Measurements from ENCODE around the gene TSFM.

The TSFM gene

GRCh38 chr12:57755454-57756372, 26.9 kb upstream of the TSFM start:
- DNase-seq (ENCODE audit: low read depth in 1 of 2, low spot score in 1 of 2): no peak
- no peak for TF ChIP-seq POLR2AphosphoS5 (IDR thresholded peaks at IDR 0.05; ENCODE audit: low read depth)
- no peak for TF ChIP-seq GABPA (IDR thresholded peaks at IDR 0.05; ENCODE audit: low read depth)
- peak; percentile 26; the same call in 1 of the 2 replicates for TF ChIP-seq SPI1 (IDR thresholded peaks at IDR 0.05; ENCODE audit: borderline replicate concordance, low read depth)
- no peak for TF ChIP-seq CTCF (IDR thresholded peaks at IDR 0.05; ENCODE audit: insufficient read depth, low read length)
- no peak for TF ChIP-seq REST (IDR thresholded peaks at IDR 0.05; ENCODE audit: insufficient replicate concordance, low read depth)
- no peak overlapping the region for H3K27ac ChIP-seq (replicated peaks)

GRCh38 chr12:57756406-57757341, 25.9 kb upstream of the TSFM start:
- no peak overlapping the region for H3K27ac ChIP-seq (replicated peaks)

More at GRCh38 chr12:57755454-57756372, 26.9 kb upstream of the TSFM start:
- Histone ChIP-seq H3K27me3 (ENCODE audit: insufficient read depth, poor library complexity, severe bottlenecking) (peaks cover 3% of the 10 kb centered on the region), H3K4me3 (replicated peaks; ENCODE audit: insufficient read depth, low read length) (peak overlapping the region; percentile 68)

GRCh38 chr12:57757771-57758170, 24.8 kb upstream of the TSFM start:
- no peak for TF ChIP-seq REST (IDR thresholded peaks at IDR 0.05; ENCODE audit: insufficient replicate concordance, low read depth)
- TF ChIP-seq SPI1 (IDR thresholded peaks at IDR 0.05; ENCODE audit: borderline replicate concordance, low read depth): no peak
- no peak for TF ChIP-seq CTCF (IDR thresholded peaks at IDR 0.05; ENCODE audit: insufficient read depth, low read length)
- TF ChIP-seq POLR2AphosphoS5 (IDR thresholded peaks at IDR 0.05; ENCODE audit: low read depth): no peak
- no peak for TF ChIP-seq GABPA (IDR thresholded peaks at IDR 0.05; ENCODE audit: low read depth)
- peaks cover 3% of the 10 kb centered on the region for H3K27me3 ChIP-seq (ENCODE audit: insufficient read depth, poor library complexity, severe bottlenecking)
- H3K27ac ChIP-seq (replicated peaks): no peak overlapping the region
- DNase-seq (ENCODE audit: low read depth in 1 of 2, low spot score in 1 of 2): no peak
- no peak overlapping the region for H3K4me3 ChIP-seq (replicated peaks; ENCODE audit: insufficient read depth, low read length)

More at GRCh38 chr12:57756406-57757341, 25.9 kb upstream of the TSFM start:
- peak overlapping the region; percentile 68 for H3K4me3 ChIP-seq (replicated peaks; ENCODE audit: insufficient read depth, low read length)
- DNase-seq (ENCODE audit: low read depth in 1 of 2, low spot score in 1 of 2): peak in 1 of 2 experiments; percentile 67
- peaks cover 3% of the 10 kb centered on the region for H3K27me3 ChIP-seq (ENCODE audit: insufficient read depth, poor library complexity, severe bottlenecking)
- peak; percentile 94 for TF ChIP-seq CTCF (IDR thresholded peaks at IDR 0.05; ENCODE audit: insufficient read depth, low read length)
- no peak for TF ChIP-seq POLR2AphosphoS5 (IDR thresholded peaks at IDR 0.05; ENCODE audit: low read depth)
